Astrocyte of the spinal cord (primary cell): ENCODE results near the gene MBOAT1.

ENCODE experiments used
- DNase-seq: peaks from one replicate; pipeline ENCODE4 v3.0.0; 2011; ENCODE audit warnings: low read depth, low spot score
- H3K4me3 ChIP-seq: 2 replicates; pipeline ENCODE4 v1.5.1; 2011; ENCODE audit warnings: low read depth, mild to moderate bottlenecking, low read length, moderate library complexity
- in situ Hi-C: cut with HindIII; loops from 2 replicates; pipeline ENCODE4 v1.10.0; 2017; ENCODE audit warnings: low sequenced_read_pairs
- TF ChIP-seq, protein P1 (sequence below): IDR thresholded peaks from 2 replicates; pipeline ENCODE4 v1.5.1; 2012; ENCODE audit warnings: low read depth, mild to moderate bottlenecking, low read length, inconsistent platforms

The MBOAT1 gene

DNA sequence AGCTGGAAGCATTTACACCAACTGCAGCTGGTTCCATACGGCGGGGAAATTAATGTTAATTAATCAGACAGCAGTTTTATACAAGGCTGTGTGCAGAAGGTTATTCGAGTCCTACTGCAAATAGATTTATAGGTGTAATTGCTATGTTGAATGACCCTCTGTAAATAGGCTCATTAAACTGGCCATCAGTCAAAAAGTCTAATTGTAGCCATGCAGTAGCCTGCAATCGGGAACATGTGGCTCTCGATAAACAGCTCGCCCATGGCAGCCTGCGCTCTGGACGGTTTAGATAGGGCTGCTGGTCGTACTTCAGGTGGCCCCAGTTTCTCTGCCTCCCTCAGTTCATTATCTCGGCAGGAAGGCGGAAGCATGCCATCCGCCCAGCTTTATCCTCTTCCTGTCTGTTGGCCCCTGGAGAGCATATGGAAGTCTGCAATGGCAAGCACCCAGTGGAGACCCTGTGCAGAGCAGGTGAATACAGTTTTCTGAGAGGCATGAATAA, 143.2 kb downstream of the MBOAT1 start:
- in situ Hi-C loops: no loop called here
- DNase-seq: no peak
- no peak overlapping the region for H3K4me3 ChIP-seq
- TF ChIP-seq, protein P1, sequence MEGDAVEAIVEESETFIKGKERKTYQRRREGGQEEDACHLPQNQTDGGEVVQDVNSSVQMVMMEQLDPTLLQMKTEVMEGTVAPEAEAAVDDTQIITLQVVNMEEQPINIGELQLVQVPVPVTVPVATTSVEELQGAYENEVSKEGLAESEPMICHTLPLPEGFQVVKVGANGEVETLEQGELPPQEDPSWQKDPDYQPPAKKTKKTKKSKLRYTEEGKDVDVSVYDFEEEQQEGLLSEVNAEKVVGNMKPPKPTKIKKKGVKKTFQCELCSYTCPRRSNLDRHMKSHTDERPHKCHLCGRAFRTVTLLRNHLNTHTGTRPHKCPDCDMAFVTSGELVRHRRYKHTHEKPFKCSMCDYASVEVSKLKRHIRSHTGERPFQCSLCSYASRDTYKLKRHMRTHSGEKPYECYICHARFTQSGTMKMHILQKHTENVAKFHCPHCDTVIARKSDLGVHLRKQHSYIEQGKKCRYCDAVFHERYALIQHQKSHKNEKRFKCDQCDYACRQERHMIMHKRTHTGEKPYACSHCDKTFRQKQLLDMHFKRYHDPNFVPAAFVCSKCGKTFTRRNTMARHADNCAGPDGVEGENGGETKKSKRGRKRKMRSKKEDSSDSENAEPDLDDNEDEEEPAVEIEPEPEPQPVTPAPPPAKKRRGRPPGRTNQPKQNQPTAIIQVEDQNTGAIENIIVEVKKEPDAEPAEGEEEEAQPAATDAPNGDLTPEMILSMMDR: no peak

- in situ Hi-C loops: no loop called here
- DNase-seq: no peak
- TF ChIP-seq, protein P1: no peak
- H3K4me3 ChIP-seq: no peak overlapping the region
Observed at GRCh38 chr6:20068421-20068988, 143.8 kb downstream of the MBOAT1 start.

DNA sequence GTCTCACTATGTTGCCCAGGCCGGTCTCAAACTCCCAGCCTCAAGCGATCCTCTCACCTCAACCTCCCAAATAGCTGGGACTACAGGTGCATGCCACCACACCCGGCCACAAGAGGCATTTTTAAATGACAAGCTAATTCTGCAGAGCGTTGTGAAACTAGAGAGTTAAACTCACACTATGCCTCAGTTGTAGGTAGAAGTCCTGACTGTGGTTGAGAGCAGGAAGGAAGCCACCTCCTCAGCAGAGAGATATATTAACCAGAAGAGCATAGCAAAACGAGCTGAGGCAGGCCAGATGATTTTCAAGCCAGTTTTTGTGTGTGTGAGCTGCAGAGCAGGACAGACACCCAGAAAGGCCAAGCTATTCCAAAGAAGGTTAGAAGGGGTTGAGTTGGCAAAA, 150.3 kb downstream of the MBOAT1 start:
- H3K4me3 ChIP-seq: no peak overlapping the region
- DNase-seq: no peak
- TF ChIP-seq, protein P1: no peak
- in situ Hi-C loops: no loop called here

GRCh38 chr6:20060252-20060651, 152.0 kb downstream of the MBOAT1 start:
- TF ChIP-seq, protein P1: no peak
- DNase-seq: no peak
- H3K4me3 ChIP-seq: no peak overlapping the region
- in situ Hi-C loops: no loop called here

DNA sequence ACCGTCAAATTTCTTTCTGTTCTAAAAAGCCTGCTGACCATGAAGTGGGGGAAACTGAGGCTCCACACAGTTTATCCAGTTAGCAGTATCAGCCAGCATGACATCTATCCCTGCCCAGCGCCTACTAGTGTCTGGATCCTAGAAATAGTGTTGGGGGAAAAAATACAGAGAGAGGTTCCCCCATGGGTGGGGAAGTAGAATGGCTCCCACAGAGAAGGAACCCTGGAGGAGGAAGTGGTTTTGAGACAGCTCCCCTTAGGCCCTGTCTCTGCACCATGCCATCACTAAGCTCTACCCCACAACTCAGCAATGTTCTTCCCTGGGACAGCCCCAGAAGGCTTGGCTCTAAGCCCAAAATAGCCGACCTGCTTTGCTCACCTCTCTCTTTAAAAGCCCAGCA, 153.4 kb downstream of the MBOAT1 start:
- TF ChIP-seq, protein P1: no peak
- H3K4me3 ChIP-seq: no peak overlapping the region
- in situ Hi-C loops: no loop called here
- DNase-seq: no peak

DNA sequence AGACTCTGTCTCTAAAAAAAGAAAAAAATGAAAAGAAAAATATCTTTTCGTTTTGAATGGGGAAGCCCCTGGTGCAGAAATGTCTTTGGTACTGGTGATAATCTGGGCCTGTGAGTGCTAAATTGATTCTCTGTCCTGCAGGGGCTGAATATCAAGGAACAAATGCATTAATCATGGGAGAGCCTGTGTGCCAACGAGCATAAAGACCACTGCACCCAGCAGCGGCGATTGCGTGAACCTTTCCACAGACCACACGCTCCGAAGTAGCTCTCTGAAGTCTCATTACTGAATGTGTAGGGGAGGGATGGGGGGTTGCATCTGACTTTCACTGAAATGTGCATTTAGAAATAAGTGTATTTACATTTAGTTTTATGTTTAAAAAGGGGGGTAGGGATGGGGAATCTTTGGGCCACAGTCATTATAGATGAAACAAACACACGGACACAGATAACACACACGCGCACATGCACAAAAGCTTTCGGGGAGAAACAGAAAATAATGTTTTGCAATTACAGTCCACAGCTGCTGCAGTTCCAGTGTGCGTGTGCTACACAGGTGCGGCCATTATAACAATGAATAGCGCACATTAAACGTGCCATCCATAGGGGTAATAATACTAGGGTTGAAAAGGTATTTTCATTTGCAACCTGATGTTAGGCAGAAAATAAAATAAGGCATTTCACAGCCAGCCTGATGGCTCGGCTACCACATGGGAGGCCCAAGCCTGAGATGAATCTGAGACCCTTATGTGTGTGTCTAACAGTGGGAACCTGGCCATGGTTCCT, 154.0 kb downstream of the MBOAT1 start:
- no peak overlapping the region for H3K4me3 ChIP-seq
- DNase-seq: no peak
- TF ChIP-seq, protein P1: no peak
- in situ Hi-C loops: no loop called here
